Measurements from ENCODE around the gene ACACA. TPM values are rescaled to one million over a fixed set of nuclear protein-coding genes. Genes with fewer than 3 reads are reported as not detected.

Gene ACACA
- total and polyA plus RNA-seq, 2 experiments from 2014 or later = 59.6 to 164 TPM

GRCh38 chr17:37338847-37339246 lies 67.8 kb downstream of the ACACA start:
- peaks cover 7% of the 10 kb centered on the region; the same call in 1 of the 2 replicates for H3F3A ChIP-seq (replicated peaks; ENCODE audit: low read depth)
- Mint-ChIP-seq H3K27me3 (ENCODE audit: insufficient read depth, low read depth, poor library complexity) (no peaks in the 10 kb centered on the region), H3K36me3 (ENCODE audit: low read depth) (peaks cover 35% of the 10 kb centered on the region), H3K27ac (no peak overlapping the region; the same call in 1 of the 2 replicates), H3K9me3 (no peaks in the 10 kb centered on the region), H3K4me1 (peaks cover 18% of the 10 kb centered on the region), H3K4me3 (no peak overlapping the region)
- no peaks in the 10 kb centered on the region for H3K27me3 ChIP-seq (ENCODE audit: insufficient read depth)
- no peak overlapping the region for H2AFZ ChIP-seq
- peaks cover 9% of the 10 kb centered on the region for H3K36me3 ChIP-seq (ENCODE audit: insufficient read depth)
- H4K20me1 ChIP-seq (replicated peaks; ENCODE audit: insufficient read depth) = peaks cover 62% of the 10 kb centered on the region
- DNase-seq (ENCODE audit: low spot score) = no peak
- TF ChIP-seq CREB1 (CRISPR knock-in tag; IDR thresholded peaks at IDR 0.05; ENCODE audit: low read depth) = no peak
- no peak for TF ChIP-seq EZH2phosphoT487 (IDR thresholded peaks at IDR 0.05; ENCODE audit: unreplicated experiment)
- TF ChIP-seq ETS1 (IDR thresholded peaks at IDR 0.05) = no peak
- TF ChIP-seq ZNF331 (CRISPR knock-in tag; IDR thresholded peaks at IDR 0.05; ENCODE audit: low read depth) = no peak
- TF ChIP-seq POLR2AphosphoS5 (IDR thresholded peaks at IDR 0.05; ENCODE audit: low read depth) = no peak
- TF ChIP-seq REST (IDR thresholded peaks at IDR 0.05; ENCODE audit: unreplicated experiment) = no peak
- TF ChIP-seq NANOG (IDR thresholded peaks at IDR 0.05; ENCODE audit: borderline replicate concordance) = no peak
- no peak for TF ChIP-seq EZH2 (IDR thresholded peaks at IDR 0.05; ENCODE audit: low read depth, unreplicated experiment)
- TF ChIP-seq ZNF114 (CRISPR knock-in tag; IDR thresholded peaks at IDR 0.05) = no peak
- no peak for TF ChIP-seq STAT1 (IDR thresholded peaks at IDR 0.05; ENCODE audit: unreplicated experiment)
- no peak for TF ChIP-seq JUNB (IDR thresholded peaks at IDR 0.05; ENCODE audit: unreplicated experiment)
- no peak for TF ChIP-seq CTCF (conservative IDR thresholded peaks at IDR 0.05; ENCODE audit: low read depth in 2 of 2)
- no peak for TF ChIP-seq ZNF462 (CRISPR knock-in tag; IDR thresholded peaks at IDR 0.05)
- H3K79me2 ChIP-seq (replicated peaks; ENCODE audit: insufficient read depth) = peaks cover 99% of the 10 kb centered on the region
- no peak for ATAC-seq
- peaks cover 19% of the 10 kb centered on the region for H3K4me1 ChIP-seq (ENCODE audit: insufficient read depth)
- H3K4me2 ChIP-seq = no peak overlapping the region
- no peak overlapping the region; the same call in 1 of the 2 replicates for H3K27ac ChIP-seq (ENCODE audit: low read depth)
- H3K9me2 ChIP-seq (ENCODE audit: insufficient read depth) = no peaks in the 10 kb centered on the region
- no peak overlapping the region for H3K4me3 ChIP-seq

All from GM23338 (cell line).